ENCODE data around the gene SEPTIN8. TPM values are rescaled to one million over a fixed set of nuclear protein-coding genes. Genes with fewer than 3 reads are reported as not detected.

SEPTIN8 gene
- polyA plus RNA-seq, 2 of the 4 experiments (the other 2 are of a cell fraction), result 20.8 to 29.2 TPM

GRCh38 chr5:132820162-132820754 lies 43.2 kb upstream of the SEPTIN8 start:
- ChIA-PET POLR2A (interaction anchor here (0.6 to 1.5 kb wide), 8 partner anchors 10 to 323 kb away, joined by 3 to 9 read pairs (median 4); partner anchors contain the start of genes GDF9, RAD50 and UQCRQ), CTCF (interaction anchor here (0.5 to 7.8 kb wide), 75 partner anchors 11 to 630 kb away, joined by 3 to 87 read pairs (median 4); partner anchors contain the start of genes CCNI2, IL13, KIF3A and SHROOM1)
- TF ChIP-seq, protein P1, sequence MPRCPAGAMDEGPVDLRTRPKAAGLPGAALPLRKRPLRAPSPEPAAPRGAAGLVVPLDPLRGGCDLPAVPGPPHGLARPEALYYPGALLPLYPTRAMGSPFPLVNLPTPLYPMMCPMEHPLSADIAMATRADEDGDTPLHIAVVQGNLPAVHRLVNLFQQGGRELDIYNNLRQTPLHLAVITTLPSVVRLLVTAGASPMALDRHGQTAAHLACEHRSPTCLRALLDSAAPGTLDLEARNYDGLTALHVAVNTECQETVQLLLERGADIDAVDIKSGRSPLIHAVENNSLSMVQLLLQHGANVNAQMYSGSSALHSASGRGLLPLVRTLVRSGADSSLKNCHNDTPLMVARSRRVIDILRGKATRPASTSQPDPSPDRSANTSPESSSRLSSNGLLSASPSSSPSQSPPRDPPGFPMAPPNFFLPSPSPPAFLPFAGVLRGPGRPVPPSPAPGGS (IDR thresholded peaks at IDR 0.05), result no peak
- TF ChIP-seq CTCF (IDR thresholded peaks at IDR 0.05) (peak; percentile 93), SREBF2 (IDR thresholded peaks at IDR 0.05) (no peak), CHD4 (IDR thresholded peaks at IDR 0.05; ENCODE audit: borderline replicate concordance) (no peak), NPAS2 (CRISPR knock-in tag; IDR thresholded peaks at IDR 0.05; ENCODE audit: borderline replicate concordance) (no peak), RAD21 (conservative IDR thresholded peaks at IDR 0.05 in 1 of 2, IDR thresholded peaks at IDR 0.05 in 1 of 2) (peak; percentile 84 to 87), TFCP2L1 (CRISPR knock-in tag; IDR thresholded peaks at IDR 0.05) (no peak), SMC3 (IDR thresholded peaks at IDR 0.05) (peak; percentile 89)
- TF ChIP-seq, protein P2, sequence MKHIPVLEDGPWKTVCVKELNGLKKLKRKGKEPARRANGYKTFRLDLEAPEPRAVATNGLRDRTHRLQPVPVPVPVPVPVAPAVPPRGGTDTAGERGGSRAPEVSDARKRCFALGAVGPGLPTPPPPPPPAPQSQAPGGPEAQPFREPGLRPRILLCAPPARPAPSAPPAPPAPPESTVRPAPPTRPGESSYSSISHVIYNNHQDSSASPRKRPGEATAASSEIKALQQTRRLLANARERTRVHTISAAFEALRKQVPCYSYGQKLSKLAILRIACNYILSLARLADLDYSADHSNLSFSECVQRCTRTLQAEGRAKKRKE (CRISPR knock-in tag; IDR thresholded peaks at IDR 0.05; ENCODE audit: low read depth), result no peak
- peak; percentile 94 for FAIRE-seq
- H3K9me3 ChIP-seq, result no peaks in the 10 kb centered on the region
- peak; percentile 90 for DNase-seq (ENCODE audit: low read depth in 1 of 2, low spot score in 1 of 2)
- H3K4me2 ChIP-seq, result peak overlapping the region; percentile 42
- peak overlapping the region in 1 of 2 experiments; percentile 49; a peak in 1 of 6 replicates for H3K27ac ChIP-seq
- no peak overlapping the region for H3K4me3 ChIP-seq
- 25% methylated on average over 15 of the region's 15 CpGs for WGBS (ENCODE audit: missing lambda C conversion rate)
- 0 out of 3 replicates have a peak, but pooled peaks cover 3% of the 10 kb centered on the region for H3K4me1 ChIP-seq
- ATAC-seq, result peak; percentile 84 to 96

DNA sequence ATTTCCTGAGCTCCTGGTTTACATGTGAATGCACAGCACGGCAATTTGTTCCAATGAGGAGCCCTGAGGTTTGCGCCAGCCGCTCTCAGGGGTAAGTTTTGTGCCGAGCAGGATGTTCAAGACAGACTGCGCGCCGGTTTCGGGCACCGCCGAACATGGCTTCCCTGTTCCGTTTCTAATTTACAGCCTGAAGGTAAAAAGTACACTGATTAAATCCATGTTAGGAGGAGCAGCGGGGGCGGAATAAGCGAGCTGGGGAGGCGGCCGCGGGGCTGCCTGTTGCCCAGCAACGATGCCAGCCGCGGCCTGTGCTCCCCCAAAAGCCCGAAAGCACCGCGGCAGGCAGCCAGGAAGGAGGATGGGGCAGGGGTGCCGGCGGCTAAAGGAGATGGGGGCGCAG lies 42.4 kb upstream of the SEPTIN8 start:
- Histone ChIP-seq H3K4me3 (no peak overlapping the region), H3K4me1 (0 out of 3 replicates have a peak, but pooled peaks cover 3% of the 10 kb centered on the region), H3K9me3 (no peaks in the 10 kb centered on the region), H3K4me2 (no peak overlapping the region), H3K27ac (no peak overlapping the region)
- CTCF ChIA-PET, result interaction anchor here (0.5 to 7.8 kb wide), 57 partner anchors 7 to 629 kb away, joined by 3 to 87 read pairs (median 4); partner anchors contain the start of genes CCNI2, IL13 and SHROOM1
- ATAC-seq (no peak), DNase-seq (ENCODE audit: low read depth in 1 of 2, low spot score in 1 of 2) (no peak), FAIRE-seq (no peak)
- WGBS (ENCODE audit: missing lambda C conversion rate), result 80% methylated on average over 26 of the region's 26 CpGs
- POLR2A ChIA-PET, result interaction anchor here (1.0 to 1.5 kb wide), 3 partner anchors 47 to 322 kb away, joined by 3 to 9 read pairs (median 4); partner anchors contain the start of genes GDF9 and UQCRQ
- TF ChIP-seq RNF2 (IDR thresholded peaks at IDR 0.05; ENCODE audit: borderline replicate concordance, low read depth), result no peak
- no peak for TF ChIP-seq JUN (IDR thresholded peaks at IDR 0.05)
- no peak for TF ChIP-seq CTCF (IDR thresholded peaks at IDR 0.05)
- no peak for TF ChIP-seq CHD2 (IDR thresholded peaks at IDR 0.05; ENCODE audit: low read length, partially characterized antibody)
- no peak for TF ChIP-seq SMC3 (IDR thresholded peaks at IDR 0.05)
- TF ChIP-seq JUNB (IDR thresholded peaks at IDR 0.05), result no peak
- TF ChIP-seq SREBF2 (IDR thresholded peaks at IDR 0.05), result no peak
- no peak for TF ChIP-seq ESRRA (IDR thresholded peaks at IDR 0.05; ENCODE audit: borderline replicate concordance, low read length)
- TF ChIP-seq, protein P3, sequence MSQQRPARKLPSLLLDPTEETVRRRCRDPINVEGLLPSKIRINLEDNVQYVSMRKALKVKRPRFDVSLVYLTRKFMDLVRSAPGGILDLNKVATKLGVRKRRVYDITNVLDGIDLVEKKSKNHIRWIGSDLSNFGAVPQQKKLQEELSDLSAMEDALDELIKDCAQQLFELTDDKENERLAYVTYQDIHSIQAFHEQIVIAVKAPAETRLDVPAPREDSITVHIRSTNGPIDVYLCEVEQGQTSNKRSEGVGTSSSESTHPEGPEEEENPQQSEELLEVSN (IDR thresholded peaks at IDR 0.05; ENCODE audit: borderline replicate concordance, low read depth), result no peak
- TF ChIP-seq USF2 (IDR thresholded peaks at IDR 0.05), result no peak
- no peak for TF ChIP-seq CBX8 (IDR thresholded peaks at IDR 0.05)
- no peak for TF ChIP-seq PHF8 (IDR thresholded peaks at IDR 0.05; ENCODE audit: borderline replicate concordance, low read depth)
- no peak for TF ChIP-seq MAFK (IDR thresholded peaks at IDR 0.05; ENCODE audit: partially characterized antibody)
- no peak for TF ChIP-seq RCOR1 (IDR thresholded peaks at IDR 0.05; ENCODE audit: low read depth, low read length)
- no peak for TF ChIP-seq POLR2A (IDR thresholded peaks at IDR 0.05; ENCODE audit: low read length)
- no peak for TF ChIP-seq ZFP36 (IDR thresholded peaks at IDR 0.05; ENCODE audit: borderline replicate concordance, partially characterized antibody)
